ENCODE data around the gene MRPS18A. TPM values are rescaled to one million over a fixed set of nuclear protein-coding genes. Genes with fewer than 3 reads are reported as not detected.
"Not testable (repeated sequence)": the region's sequence is repeated elsewhere in the genome, so short reads cannot be mapped to it uniquely, and the experiment has no call there.

MRPS18A gene
- total RNA-seq, 2 donors from 2014 or later: 60.1 to 69.7 TPM

- Mint-ChIP-seq H3K27ac (peak overlapping the region; percentile 66), H3K9me3 (no peaks in the 10 kb centered on the region), H3K4me3 (no peak overlapping the region), H3K27me3 (ENCODE audit: low read depth) (no peaks in the 10 kb centered on the region), H3K4me1 (ENCODE audit: low read depth) (peaks cover 37% of the 10 kb centered on the region), H3K36me3 (ENCODE audit: insufficient read depth in 2 of 2) (peaks cover 2 to 5% of the 10 kb centered on the region in 2 donors)
- peak; percentile 65 to 78 for ATAC-seq (replicated peaks in 1 of 2)
- peak; percentile 37 to 40 for DNase-seq
Measured at GRCh38 chr6:43669922-43670622, 17.5 kb downstream of the MRPS18A start.

DNA sequence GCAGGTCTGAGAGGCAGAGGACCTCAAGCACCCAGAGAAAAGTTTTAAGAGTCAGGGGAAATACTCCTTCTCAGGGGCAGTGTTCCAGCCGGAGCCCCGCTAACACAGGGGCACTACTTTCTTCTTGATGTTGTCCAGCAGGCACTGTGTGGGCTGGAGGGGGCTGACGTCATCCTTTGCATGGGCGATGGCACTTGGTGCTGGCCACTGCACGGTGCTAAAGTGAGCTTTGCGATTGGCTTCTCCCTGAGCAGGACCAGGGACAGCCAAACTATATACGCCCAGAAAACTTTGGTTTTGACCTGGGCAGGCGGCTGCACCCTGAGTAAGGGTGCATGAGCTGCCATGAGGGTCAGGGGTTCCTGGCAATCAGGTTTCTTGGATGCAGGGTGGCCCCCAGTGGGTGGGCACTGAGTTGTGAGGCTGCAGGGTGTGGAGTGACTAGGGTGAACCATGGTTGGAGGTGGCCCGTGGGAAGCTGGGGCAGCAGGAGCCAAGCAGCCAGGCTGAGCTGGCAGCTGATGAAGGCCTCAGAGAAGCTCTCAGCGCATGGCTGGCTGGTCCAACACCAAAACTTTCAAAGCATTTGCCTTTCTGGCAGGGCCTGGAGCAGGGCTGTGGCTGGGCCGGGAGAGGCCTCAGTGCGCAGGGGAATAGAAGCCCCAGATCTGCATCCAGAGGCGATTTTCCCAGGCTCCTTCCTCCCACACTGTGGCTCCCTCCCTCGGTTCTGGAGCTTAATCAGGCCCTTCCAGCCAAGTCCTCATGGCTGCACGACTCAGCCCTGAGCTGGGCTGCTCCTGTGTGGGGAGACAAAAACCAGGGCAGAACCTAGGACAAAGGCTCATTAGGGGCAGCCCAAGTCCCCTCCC is 18.3 kb downstream of the MRPS18A start:
- H3K4me1 Mint-ChIP-seq (ENCODE audit: low read depth): peaks cover 37% of the 10 kb centered on the region
- H3K27me3 Mint-ChIP-seq (ENCODE audit: low read depth): no peaks in the 10 kb centered on the region
- no peak overlapping the region for H3K27ac Mint-ChIP-seq
- H3K9me3 Mint-ChIP-seq: no peaks in the 10 kb centered on the region
- DNase-seq: no peak
- peak in 1 of 2 donors; percentile 13 for ATAC-seq (replicated peaks in 1 of 2)
- H3K36me3 Mint-ChIP-seq (ENCODE audit: insufficient read depth in 2 of 2): peaks cover 2 to 3% of the 10 kb centered on the region in 2 donors
- H3K4me3 Mint-ChIP-seq: no peak overlapping the region

GRCh38 chr6:43668151-43669028 is 19.2 kb downstream of the MRPS18A start:
- ATAC-seq (replicated peaks in 1 of 2): peak; percentile 53 to 64
- DNase-seq: peak; percentile 60 to 62
- peaks cover 37% of the 10 kb centered on the region for H3K4me1 Mint-ChIP-seq (ENCODE audit: low read depth)
- H3K27me3 Mint-ChIP-seq (ENCODE audit: low read depth): no peaks in the 10 kb centered on the region
- H3K27ac Mint-ChIP-seq: peak overlapping the region; percentile 15
- H3K9me3 Mint-ChIP-seq: no peaks in the 10 kb centered on the region
- H3K36me3 Mint-ChIP-seq (ENCODE audit: insufficient read depth in 2 of 2): peaks cover 2 to 3% of the 10 kb centered on the region in 2 donors
- H3K4me3 Mint-ChIP-seq: peak overlapping the region; percentile 48 to 62

DNA sequence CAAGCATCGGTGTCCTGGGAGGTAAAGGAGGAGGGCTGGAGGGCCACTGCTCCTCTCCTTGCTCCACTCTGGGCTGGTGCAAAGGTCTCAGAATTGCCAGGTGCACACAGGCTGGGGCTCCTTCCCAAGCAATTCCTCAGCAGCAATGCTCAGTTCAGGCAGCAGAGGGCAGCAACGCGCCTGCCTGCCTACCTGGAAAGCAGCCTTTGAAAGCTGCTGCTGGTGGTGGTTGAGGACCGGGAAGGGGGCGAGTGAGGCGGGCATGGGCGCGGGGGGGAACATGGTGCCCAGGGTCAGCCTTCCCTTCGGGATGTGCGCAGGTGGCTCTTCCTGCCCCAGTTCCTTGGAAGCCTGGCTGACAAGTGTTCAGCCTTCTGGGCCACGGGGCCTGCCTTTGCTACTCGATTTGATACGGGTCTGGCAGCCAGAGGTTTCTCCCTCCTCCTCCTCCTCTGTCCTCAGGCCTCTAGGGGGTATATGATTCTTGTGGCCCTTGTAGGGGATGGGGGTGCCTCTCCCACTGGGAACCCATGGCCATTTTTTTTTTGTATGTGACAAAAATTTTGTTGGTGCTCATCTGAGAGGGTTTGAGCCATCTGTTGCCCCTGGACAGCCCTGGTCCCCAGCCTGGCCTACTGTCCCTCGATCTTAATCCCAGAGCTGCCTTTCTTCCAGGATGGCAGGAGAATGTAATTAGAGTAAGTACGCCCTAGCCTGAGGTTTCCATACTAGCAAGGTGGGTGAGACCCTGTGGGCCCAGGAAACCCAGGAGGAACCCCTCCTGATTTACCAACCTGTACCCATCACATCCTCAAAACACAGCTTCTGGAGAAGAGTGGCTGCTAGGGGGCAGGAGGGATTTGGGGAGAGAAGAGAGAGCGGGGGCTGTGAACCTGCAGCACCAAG is 20.1 kb downstream of the MRPS18A start:
- Mint-ChIP-seq H3K9me3 (no peaks in the 10 kb centered on the region), H3K4me1 (ENCODE audit: low read depth) (peaks cover 37% of the 10 kb centered on the region), H3K27me3 (ENCODE audit: low read depth) (no peaks in the 10 kb centered on the region), H3K36me3 (ENCODE audit: insufficient read depth in 2 of 2) (peaks cover 0 to 3% of the 10 kb centered on the region in 2 donors), H3K27ac (no peak overlapping the region), H3K4me3 (peak overlapping the region; percentile 48 to 65)
- ATAC-seq (replicated peaks in 1 of 2) (peak; percentile 62 to 64), DNase-seq (peak; percentile 80)

GRCh38 chr6:43666196-43666920 is 21.2 kb downstream of the MRPS18A start:
- Mint-ChIP-seq H3K27me3 (ENCODE audit: low read depth) (no peaks in the 10 kb centered on the region), H3K27ac (no peak overlapping the region), H3K4me3 (no peak overlapping the region), H3K36me3 (ENCODE audit: insufficient read depth in 2 of 2) (peaks cover 0 to 1% of the 10 kb centered on the region in 2 donors), H3K4me1 (ENCODE audit: low read depth) (peaks cover 37% of the 10 kb centered on the region), H3K9me3 (no peaks in the 10 kb centered on the region)
- no peak for DNase-seq
- ATAC-seq (replicated peaks in 1 of 2): no peak

- peaks cover 0 to 3% of the 10 kb centered on the region in 2 donors for H3K36me3 Mint-ChIP-seq (ENCODE audit: insufficient read depth in 2 of 2)
- H3K27me3 Mint-ChIP-seq (ENCODE audit: low read depth): peaks cover 6% of the 10 kb centered on the region
- H3K9me3 Mint-ChIP-seq: peaks cover 0 to 3% of the 10 kb centered on the region in 2 donors
- H3K4me1 Mint-ChIP-seq (ENCODE audit: low read depth): peaks cover 34% of the 10 kb centered on the region
- no peak for ATAC-seq (replicated peaks in 1 of 2)
- no peak for DNase-seq
- no peak overlapping the region for H3K4me3 Mint-ChIP-seq
- no peak overlapping the region for H3K27ac Mint-ChIP-seq
Measured at GRCh38 chr6:43665376-43665775, 22.2 kb downstream of the MRPS18A start.

DNA sequence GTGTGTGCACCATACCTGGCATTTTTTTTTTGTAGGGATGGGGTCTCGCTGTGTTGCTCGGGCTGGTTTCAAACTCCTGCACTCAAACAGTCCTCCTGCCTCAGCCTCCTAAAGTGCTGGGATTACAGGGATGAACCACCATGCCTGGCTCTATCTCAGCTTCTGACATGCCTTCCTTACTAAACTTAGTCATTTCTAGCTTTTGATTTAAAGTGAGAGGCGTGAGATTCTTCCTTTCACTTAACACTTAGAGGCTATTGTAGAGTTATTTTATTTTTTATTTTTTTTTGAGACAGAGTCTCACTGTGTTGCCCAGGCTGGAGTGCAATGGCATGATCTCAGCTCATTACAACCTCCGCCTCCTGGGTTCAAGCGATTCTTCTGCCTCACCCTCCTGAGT is 24.6 kb downstream of the MRPS18A start:
- H3K4me1 Mint-ChIP-seq (ENCODE audit: low read depth): peaks cover 13% of the 10 kb centered on the region
- H3K27ac Mint-ChIP-seq; H3K9me3 Mint-ChIP-seq; H3K27me3 Mint-ChIP-seq (ENCODE audit: low read depth); H3K4me3 Mint-ChIP-seq; DNase-seq; H3K36me3 Mint-ChIP-seq (ENCODE audit: insufficient read depth in 2 of 2): not testable (repeated sequence)
- ATAC-seq (replicated peaks in 1 of 2): peak; percentile 16 to 32

- Mint-ChIP-seq H3K4me3 (no peak overlapping the region), H3K9me3 (peaks cover 0 to 3% of the 10 kb centered on the region in 2 donors), H3K27me3 (ENCODE audit: low read depth) (peaks cover 6% of the 10 kb centered on the region), H3K36me3 (ENCODE audit: insufficient read depth in 2 of 2) (peaks cover 0 to 3% of the 10 kb centered on the region in 2 donors), H3K4me1 (ENCODE audit: low read depth) (no peaks in the 10 kb centered on the region), H3K27ac (no peak overlapping the region)
- ATAC-seq (replicated peaks in 1 of 2): no peak
- DNase-seq: no peak
Measured at GRCh38 chr6:43658161-43658560, 29.4 kb downstream of the MRPS18A start.

DNA sequence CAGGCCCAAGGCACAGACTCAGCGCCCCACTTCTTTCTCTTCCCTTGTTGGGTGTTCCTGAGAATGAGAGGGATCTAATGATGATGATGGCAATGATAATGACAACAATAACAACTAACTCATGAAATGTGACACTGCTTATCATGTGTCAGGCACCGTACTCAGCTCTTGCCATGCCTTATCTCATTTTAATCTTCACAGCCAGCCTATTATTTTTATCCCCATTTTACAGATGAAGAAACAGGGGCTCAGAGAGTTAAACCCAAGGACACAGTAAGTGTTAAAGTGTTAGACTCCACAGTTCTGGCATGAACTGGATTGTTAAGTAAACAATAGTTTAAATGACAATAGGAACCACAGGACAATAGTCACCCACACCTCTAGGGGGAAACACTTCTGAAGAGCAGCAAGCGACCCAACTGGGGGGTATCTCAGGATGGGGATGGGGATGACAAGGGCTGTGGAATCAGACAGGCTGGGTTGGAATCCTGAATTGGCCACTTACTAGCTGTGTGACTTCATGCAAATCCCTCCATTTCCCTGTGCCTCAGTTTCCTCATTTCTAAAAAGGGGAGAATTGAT is 30.3 kb downstream of the MRPS18A start:
- Mint-ChIP-seq H3K4me1 (ENCODE audit: low read depth) (no peaks in the 10 kb centered on the region), H3K27ac (no peak overlapping the region), H3K9me3 (peaks cover 0 to 3% of the 10 kb centered on the region in 2 donors), H3K36me3 (ENCODE audit: insufficient read depth in 2 of 2) (peaks cover 0 to 3% of the 10 kb centered on the region in 2 donors), H3K27me3 (ENCODE audit: low read depth) (peaks cover 6% of the 10 kb centered on the region), H3K4me3 (no peak overlapping the region)
- ATAC-seq (replicated peaks in 1 of 2) (no peak), DNase-seq (no peak)

DNA sequence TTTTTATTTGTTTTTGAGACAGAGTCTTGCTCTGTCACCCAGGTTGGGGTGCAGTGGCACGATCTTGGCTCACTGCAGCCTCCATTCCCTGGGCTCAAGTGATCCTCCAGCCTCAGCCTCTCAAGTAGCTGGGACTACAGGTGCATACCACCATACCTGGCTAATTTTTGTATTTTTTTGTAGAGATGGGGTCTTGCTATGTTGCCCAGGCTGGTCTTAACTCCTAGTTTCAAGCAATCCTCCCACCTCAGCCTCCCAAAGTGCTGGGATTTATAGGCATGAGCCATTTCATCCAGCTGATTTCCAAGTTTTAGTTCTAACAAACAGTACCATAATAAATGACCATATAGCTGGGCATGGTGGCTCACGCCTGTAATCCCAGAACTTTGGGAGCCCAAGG is 34.8 kb downstream of the MRPS18A start:
- not testable (repeated sequence) for H3K27ac Mint-ChIP-seq; H3K36me3 Mint-ChIP-seq (ENCODE audit: insufficient read depth in 2 of 2); H3K4me1 Mint-ChIP-seq (ENCODE audit: low read depth); ATAC-seq (replicated peaks in 1 of 2); H3K4me3 Mint-ChIP-seq; H3K9me3 Mint-ChIP-seq; DNase-seq; H3K27me3 Mint-ChIP-seq (ENCODE audit: low read depth)

- Mint-ChIP-seq H3K27me3 (ENCODE audit: low read depth) (no peaks in the 10 kb centered on the region), H3K27ac (no peak overlapping the region), H3K4me3 (no peak overlapping the region), H3K9me3 (no peaks in the 10 kb centered on the region), H3K36me3 (ENCODE audit: insufficient read depth in 2 of 2) (no peaks in the 10 kb centered on the region), H3K4me1 (ENCODE audit: low read depth) (peaks cover 12% of the 10 kb centered on the region)
- ATAC-seq (replicated peaks in 1 of 2) (no peak), DNase-seq (no peak)
Measured at GRCh38 chr6:43648248-43648647, 39.3 kb downstream of the MRPS18A start.

Measured in activated T-cell treated with anti-CD3 and anti-CD28 coated beads, Interleukin-2, amount 50 U/mL, for 72 hours (primary cell).